HepG2 (cell line): Measurements from ENCODE around the gene ABCA3. TPM values are rescaled to one million over a fixed set of nuclear protein-coding genes. Genes with fewer than 3 reads are reported as not detected.

Experiments used
- ATAC-seq: fragments of 200-7000 bp; cut with Tn5 transposase; 3 replicates; pipeline ENCODE4 v1.9.1; 2020; ENCODE audit warnings: mild to moderate bottlenecking, moderate library complexity
- BruUV-seq: library from RNA; stranded (reverse); fragments of 400-500 nt; replicated peaks from 2 replicates; lab custom pipeline; 2021; lab: Mats Ljungman, UMichigan
- CTCF ChIA-PET: fragments of 300-600 bp; formaldehyde crosslinking; extraction: SDS; loops from one replicate; lab custom pipeline; 2021; ENCODE audit warnings: low total read pairs, inconsistent platforms, low intra/inter-chr PET ratio; lab: Yijun Ruan, JAX
- POLR2A ChIA-PET: fragments of 350-600 bp; sonication (Branson Sonifier 250); formaldehyde crosslinking; loops from one replicate; lab custom pipeline; 2020; ENCODE audit warnings: antibody characterized with exemption, inconsistent platforms; lab: Yijun Ruan, JAX
- DNase-seq: peaks from one replicate; pipeline ENCODE4 v3.0.0-alpha.2; 2015; ENCODE audit warnings: low spot score
- FAIRE-seq: peaks from 3 replicates; lab custom pipeline; 2011; peaks lifted over from hg19 to GRCh38; lab: Jason Lieb, UNC
- H2AFZ ChIP-seq: one replicate; pipeline ENCODE4 v1.6.1; 2011; ENCODE audit warnings: low read length, inconsistent platforms
- H3K27ac ChIP-seq: fragments of 300-600 bp; 3 replicates; pipeline ENCODE4 v1.8.0; 2011; ENCODE audit warnings: mixed run types, mild to moderate bottlenecking, mixed read lengths, low read length, inconsistent platforms; ENCODE audit not compliant: insufficient read depth; ENCODE audit errors: extremely low read length
- H3K27me3 ChIP-seq, 2 experiments: fragments of 200-600 bp in 1 of 2; 2 replicates in 1 of 2; 3 replicates in 1 of 2; pipeline versions ENCODE4 v1.6.0 to v1.8.0; 2011; ENCODE audit warnings: low read length in 2 of 2, mild to moderate bottlenecking in 2 of 2, moderate library complexity in 2 of 2, inconsistent platforms in 1 of 2; ENCODE audit not compliant: insufficient read depth in 2 of 2, control insufficient read depth in 1 of 2
- H3K36me3 ChIP-seq, 2 experiments: fragments of 200-600 bp in 1 of 2; replicated peaks in 1 of 2; 2 replicates in 1 of 2; 3 replicates in 1 of 2; pipeline versions ENCODE4 v1.5.1 to v1.8.0; 2011; ENCODE audit warnings: low read length in 2 of 2, inconsistent platforms in 1 of 2; ENCODE audit not compliant: insufficient read depth in 2 of 2, control insufficient read depth in 1 of 2
- H3K4me1 ChIP-seq: 2 replicates; pipeline ENCODE4 v1.5.1; 2012; ENCODE audit warnings: low read length, inconsistent platforms; ENCODE audit not compliant: insufficient read depth
- H3K4me2 ChIP-seq: 2 replicates; pipeline ENCODE4 v1.6.0; 2011; ENCODE audit warnings: low read depth, low read length, inconsistent platforms
- H3K4me3 ChIP-seq, 3 experiments: fragments of 200-600 bp in 1 of 3; sonication (generic), shearing (Covaris generic) in 1 of 3; replicated peaks in 1 of 3; 2 replicates each; pipeline ENCODE4 v1.5.1; 2011 to 2016; ENCODE audit warnings: low read length in 3 of 3, inconsistent platforms in 2 of 3, low read depth in 2 of 3, mild to moderate bottlenecking in 2 of 3, control low read depth in 1 of 3, mixed read lengths in 1 of 3; ENCODE audit not compliant: insufficient read depth in 1 of 3
- H3K79me2 ChIP-seq: one replicate; pipeline ENCODE4 v1.6.1; 2011; ENCODE audit warnings: low read length, inconsistent platforms; ENCODE audit not compliant: insufficient read depth
- H3K9ac ChIP-seq: 2 replicates; pipeline ENCODE4 v1.6.0; 2011; ENCODE audit warnings: mild to moderate bottlenecking, low read depth, low read length, inconsistent platforms; ENCODE audit not compliant: insufficient read depth
- H3K9me3 ChIP-seq: 2 replicates; pipeline ENCODE4 v1.5.1; 2012; ENCODE audit warnings: mild to moderate bottlenecking, low read length
- H4K20me1 ChIP-seq: 2 replicates; pipeline ENCODE4 v1.6.0; 2011; ENCODE audit warnings: inconsistent platforms, mild to moderate bottlenecking, low read length, moderate library complexity; ENCODE audit not compliant: insufficient read depth
- HES4 ChIP-seq: sonication (generic); formaldehyde crosslinking; IDR thresholded peaks from 2 replicates; pipeline ENCODE4 v1.9.0; 2021; ENCODE audit warnings: mild to moderate bottlenecking, missing genetic modification reagents, borderline replicate concordance
- RFXAP ChIP-seq: sonication (generic); formaldehyde crosslinking; IDR thresholded peaks from 2 replicates; pipeline ENCODE4 v1.4.0; 2020; ENCODE audit warnings: missing genetic modification reagents, borderline replicate concordance
- ZMYM2 ChIP-seq: sonication (generic); formaldehyde crosslinking; IDR thresholded peaks from 2 replicates; pipeline ENCODE4 v1.8.0; 2022; ENCODE audit warnings: mild to moderate bottlenecking, missing genetic modification reagents
- ZNF180 ChIP-seq: sonication (generic); formaldehyde crosslinking; IDR thresholded peaks from 2 replicates; pipeline ENCODE4 v1.4.0; 2020; ENCODE audit warnings: low read depth, missing genetic modification reagents, borderline replicate concordance
- ZNF256 ChIP-seq: sonication (generic); formaldehyde crosslinking; conservative IDR thresholded peaks from 2 replicates; pipeline ENCODE4 v1.4.0; 2020; ENCODE audit warnings: missing genetic modification reagents
- ZNF33A ChIP-seq: sonication (generic); formaldehyde crosslinking; IDR thresholded peaks from 2 replicates; pipeline ENCODE4 v1.5.1; 2020; ENCODE audit warnings: missing genetic modification reagents, mild to moderate bottlenecking, moderate library complexity, borderline replicate concordance
- ZNF766 ChIP-seq: sonication (generic); formaldehyde crosslinking; IDR thresholded peaks from 2 replicates; pipeline ENCODE4 v1.5.0; 2020; ENCODE audit warnings: missing genetic modification reagents, borderline replicate concordance
- WGBS: methylation state at CpG from one replicate; pipeline ENCODE4 v1.1.6; 2017; ENCODE audit warnings: low lambda C conversion rate; 5-methylcytosine and 5-hydroxymethylcytosine counted together
- in situ Hi-C: cut with HindIII; loops from 2 replicates; pipeline ENCODE4 v1.10.0; 2017; ENCODE audit warnings: low pct_unique_long_range_greater_than_20kb; ENCODE audit not compliant: extremely low pct_ligation_motif_present
- intact Hi-C: fragments of 100-400 bp; cut with micrococcal nuclease; formaldehyde crosslinking; loops from one replicate; pipeline ENCODE4 v1.10.0; 2022; ENCODE audit not compliant: unreplicated experiment
- polyA plus RNA-seq, 8 experiments: library from polyadenylated mRNA; depleted of rRNA in 3 of 8; stranded (reverse) in 7 of 8; unstranded in 1 of 8; fragments of >200 nt; fragmentation: Illumina TruSeq in 4 of 8; extraction: Trizol in 4 of 8; gene quantifications; 2 replicates each; pipeline versions ENCODE4 v1.2.1 to v1.2.3, GENCODE V29; 2011 to 2016; ENCODE audit warnings: low read depth in 4 of 8, missing spikeins in 1 of 8, mixed read lengths in 1 of 8; ENCODE audit not compliant: insufficient read depth in 1 of 8
- total RNA-seq, 5 experiments: library from RNA; depleted of rRNA; stranded (reverse); fragments of >200 nt; fragmentation: Illumina TruSeq; extraction: Trizol; gene quantifications; 2 replicates each; pipeline ENCODE4 v1.2.3, GENCODE V29; 2016; ENCODE audit warnings: low read depth in 1 of 5
- TF ChIP-seq, protein P1 (sequence below): IDR thresholded peaks from 2 replicates; pipeline ENCODE4 v1.6.1; 2016; ENCODE audit warnings: mild to moderate bottlenecking
- TF ChIP-seq, protein P2 (sequence below): IDR thresholded peaks from 2 replicates; pipeline ENCODE4 v1.6.1; 2018; ENCODE audit warnings: missing genetic modification reagents
- TF ChIP-seq, protein P3 (sequence below): IDR thresholded peaks from 2 replicates; pipeline ENCODE4 v1.6.1; 2016; ENCODE audit warnings: missing genetic modification reagents, missing compliant biosample characterization
- TF ChIP-seq, protein P4 (sequence below): sonication (generic); formaldehyde crosslinking; IDR thresholded peaks from 2 replicates; pipeline ENCODE4 v1.5.0; 2020; ENCODE audit warnings: missing genetic modification reagents, mild to moderate bottlenecking, borderline replicate concordance
- TF ChIP-seq, protein P5 (sequence below), 2 experiments: sonication (generic) in 1 of 2; formaldehyde crosslinking in 1 of 2; IDR thresholded peaks; 2 replicates each; pipeline versions ENCODE4 v1.4.0 to v1.6.1; 2016 to 2020; ENCODE audit warnings: borderline replicate concordance in 1 of 2, low read depth in 1 of 2, mild to moderate bottlenecking in 1 of 2, missing genetic modification reagents in 1 of 2

Gene ABCA3
- total and polyA plus RNA-seq, 2 of the 13 experiments (the other 11 are each of a cell fraction or from before 2014, with no cell fraction given), result 0.60 to 1.5 TPM

DNA sequence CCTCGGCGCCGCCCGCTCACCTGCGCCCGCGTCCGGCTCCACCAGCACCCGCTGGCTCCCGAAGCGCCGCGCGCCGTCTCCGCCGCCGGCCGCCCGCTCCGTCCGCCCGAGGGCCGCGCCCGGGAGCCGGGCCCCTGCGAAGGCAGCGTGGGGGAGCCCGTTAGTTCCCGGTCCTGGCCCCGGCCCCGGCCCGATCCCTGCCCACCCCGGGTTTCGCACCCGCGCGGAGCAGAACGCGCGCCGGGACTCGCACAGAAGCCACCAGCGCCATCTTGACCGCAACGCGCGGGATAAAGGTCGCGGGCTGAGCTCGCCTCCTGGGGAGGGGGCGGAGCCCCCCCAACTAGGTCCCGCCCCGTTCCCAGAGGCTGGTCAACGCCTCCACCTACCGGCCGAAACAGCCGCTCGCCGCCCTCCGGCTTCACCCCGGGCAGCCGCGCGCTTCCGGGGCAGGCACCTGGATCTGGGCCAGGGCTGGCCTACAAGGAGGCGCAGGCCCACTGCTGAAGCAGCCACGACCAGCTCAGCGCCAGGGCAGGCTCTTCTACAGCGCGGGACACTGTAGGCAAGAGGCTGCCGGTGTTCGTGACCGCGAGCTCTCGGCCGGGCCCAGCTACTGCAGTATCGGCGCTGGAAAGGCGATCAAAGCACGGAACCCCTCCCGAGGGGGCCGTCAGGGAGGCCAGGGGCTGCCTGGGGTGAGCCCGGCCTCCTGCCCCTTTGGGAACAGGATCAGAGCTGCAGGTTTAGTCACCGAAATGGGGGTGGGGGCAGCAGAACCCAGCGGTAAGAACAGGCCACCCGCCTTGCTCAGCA, 89.0 kb downstream of the ABCA3 start, which contains the start of gene ECI1:
Gene ECI1, minus strand, starts transcription at position 292 of the 816 bp plus-strand sequence. Its CDS starts 21 bp downstream, at position 271.
- CTCF ChIA-PET, result interaction anchor here (1.8 kb wide), 1 partner anchor 57 kb away, joined by 6 read pairs; no protein-coding TSS in a partner anchor
- intact Hi-C loops, result loop anchor here (5.0 kb wide), 1 partner anchor 54 kb away; the partner anchor contains the start of gene CASKIN1
- TF ChIP-seq, protein P1, sequence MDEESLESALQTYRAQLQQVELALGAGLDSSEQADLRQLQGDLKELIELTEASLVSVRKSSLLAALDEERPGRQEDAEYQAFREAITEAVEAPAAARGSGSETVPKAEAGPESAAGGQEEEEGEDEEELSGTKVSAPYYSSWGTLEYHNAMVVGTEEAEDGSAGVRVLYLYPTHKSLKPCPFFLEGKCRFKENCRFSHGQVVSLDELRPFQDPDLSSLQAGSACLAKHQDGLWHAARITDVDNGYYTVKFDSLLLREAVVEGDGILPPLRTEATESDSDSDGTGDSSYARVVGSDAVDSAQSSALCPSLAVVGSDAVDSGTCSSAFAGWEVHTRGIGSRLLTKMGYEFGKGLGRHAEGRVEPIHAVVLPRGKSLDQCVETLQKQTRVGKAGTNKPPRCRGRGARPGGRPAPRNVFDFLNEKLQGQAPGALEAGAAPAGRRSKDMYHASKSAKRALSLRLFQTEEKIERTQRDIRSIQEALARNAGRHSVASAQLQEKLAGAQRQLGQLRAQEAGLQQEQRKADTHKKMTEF (CRISPR knock-in tag), result peak; percentile 90
- TF ChIP-seq, protein P2, sequence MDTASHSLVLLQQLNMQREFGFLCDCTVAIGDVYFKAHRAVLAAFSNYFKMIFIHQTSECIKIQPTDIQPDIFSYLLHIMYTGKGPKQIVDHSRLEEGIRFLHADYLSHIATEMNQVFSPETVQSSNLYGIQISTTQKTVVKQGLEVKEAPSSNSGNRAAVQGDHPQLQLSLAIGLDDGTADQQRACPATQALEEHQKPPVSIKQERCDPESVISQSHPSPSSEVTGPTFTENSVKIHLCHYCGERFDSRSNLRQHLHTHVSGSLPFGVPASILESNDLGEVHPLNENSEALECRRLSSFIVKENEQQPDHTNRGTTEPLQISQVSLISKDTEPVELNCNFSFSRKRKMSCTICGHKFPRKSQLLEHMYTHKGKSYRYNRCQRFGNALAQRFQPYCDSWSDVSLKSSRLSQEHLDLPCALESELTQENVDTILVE (CRISPR knock-in tag), result peak; percentile 72; the same call in 1 of the 2 replicates
- TF ChIP-seq ZNF180 (CRISPR knock-in tag) (no peak), ZNF33A (CRISPR knock-in tag) (peak; percentile 91; the same call in 1 of the 2 replicates), RFXAP (CRISPR knock-in tag) (peak; percentile 29; the same call in 1 of the 2 replicates), ZNF766 (CRISPR knock-in tag) (no peak; the same call in 1 of the 2 replicates), ZMYM2 (CRISPR knock-in tag) (peak; percentile 66; the same call in 1 of the 2 replicates), ZNF256 (CRISPR knock-in tag) (no peak), HES4 (CRISPR knock-in tag) (peak; percentile 52; the same call in 1 of the 2 replicates)
- TF ChIP-seq, protein P3, sequence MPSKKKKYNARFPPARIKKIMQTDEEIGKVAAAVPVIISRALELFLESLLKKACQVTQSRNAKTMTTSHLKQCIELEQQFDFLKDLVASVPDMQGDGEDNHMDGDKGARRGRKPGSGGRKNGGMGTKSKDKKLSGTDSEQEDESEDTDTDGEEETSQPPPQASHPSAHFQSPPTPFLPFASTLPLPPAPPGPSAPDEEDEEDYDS, result peak; percentile 75
- TF ChIP-seq, protein P4, sequence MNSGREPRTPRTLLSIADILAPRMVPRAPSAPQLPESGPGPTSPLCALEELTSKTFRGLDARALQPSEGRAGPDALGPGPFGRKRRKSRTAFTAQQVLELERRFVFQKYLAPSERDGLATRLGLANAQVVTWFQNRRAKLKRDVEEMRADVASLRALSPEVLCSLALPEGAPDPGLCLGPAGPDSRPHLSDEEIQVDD (CRISPR knock-in tag), result no peak
- TF ChIP-seq, protein P5, sequence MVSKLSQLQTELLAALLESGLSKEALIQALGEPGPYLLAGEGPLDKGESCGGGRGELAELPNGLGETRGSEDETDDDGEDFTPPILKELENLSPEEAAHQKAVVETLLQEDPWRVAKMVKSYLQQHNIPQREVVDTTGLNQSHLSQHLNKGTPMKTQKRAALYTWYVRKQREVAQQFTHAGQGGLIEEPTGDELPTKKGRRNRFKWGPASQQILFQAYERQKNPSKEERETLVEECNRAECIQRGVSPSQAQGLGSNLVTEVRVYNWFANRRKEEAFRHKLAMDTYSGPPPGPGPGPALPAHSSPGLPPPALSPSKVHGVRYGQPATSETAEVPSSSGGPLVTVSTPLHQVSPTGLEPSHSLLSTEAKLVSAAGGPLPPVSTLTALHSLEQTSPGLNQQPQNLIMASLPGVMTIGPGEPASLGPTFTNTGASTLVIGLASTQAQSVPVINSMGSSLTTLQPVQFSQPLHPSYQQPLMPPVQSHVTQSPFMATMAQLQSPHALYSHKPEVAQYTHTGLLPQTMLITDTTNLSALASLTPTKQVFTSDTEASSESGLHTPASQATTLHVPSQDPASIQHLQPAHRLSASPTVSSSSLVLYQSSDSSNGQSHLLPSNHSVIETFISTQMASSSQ (IDR thresholded peaks at IDR 0.05; ENCODE audit: low read depth), result no peak
- TF ChIP-seq, protein P5 (CRISPR knock-in tag; IDR thresholded peaks at IDR 0.05; ENCODE audit: borderline replicate concordance), result peak; percentile 81; the same call in 1 of the 2 replicates

More for the DNA sequence above, 89.0 kb downstream of the ABCA3 start, which contains the start of gene ECI1:
- H3K27me3 ChIP-seq, result no peaks in the 10 kb centered on the region; a peak in 1 of 5 replicates
- peaks cover 27% of the 10 kb centered on the region for H3K4me1 ChIP-seq
- peak within 1 kb of the TSS; percentile 80 for H3K9ac ChIP-seq
- BruUV-seq, result no TSS peak
- peaks cover 23% of the 10 kb centered on the region for H3K79me2 ChIP-seq
- H2AFZ ChIP-seq, result no peak within 1 kb of the TSS
- peaks cover 10 to 33% of the 10 kb centered on the region in 2 experiments for H3K36me3 ChIP-seq
- peak within 1 kb of the TSS; percentile 86 for H3K4me2 ChIP-seq
- peaks cover 5% of the 10 kb centered on the region for H4K20me1 ChIP-seq
- no peaks in the 10 kb centered on the region for H3K9me3 ChIP-seq
- ATAC-seq (peak; percentile 90), FAIRE-seq (peak; percentile 48), DNase-seq (peak; percentile 87)
- H3K27ac ChIP-seq, result peak within 1 kb of the TSS; percentile 83
- in situ Hi-C loops, result no loop called here
- H3K4me3 ChIP-seq, result peak within 1 kb of the TSS; percentile 71 to 84 (median 75)
- WGBS, result 0% methylated on average over 23 of the region's 88 CpGs
- POLR2A ChIA-PET, result interaction anchor here (0.7 to 3.7 kb wide), 36 partner anchors 8 to 287 kb away, joined by 3 to 79 read pairs (median 5); partner anchors contain the start of genes CASKIN1, E4F1, PDPK1 and PGP
